Stimulated activated naive B cell treated with anti-CD40 and anti-IgM and Interleukin-4, amounts not matched to agents 10 μg/mL and 1 μg/mL and 100 μg/mL, for 72 hours (primary cell): Measurements from ENCODE around the gene ARAP3.

Source experiments
- ATAC-seq, 2 donors: fragments of 150-1000 bp; cut with Tn5 transposase; replicated peaks; 2 replicates each; pipeline ENCODE4 v1.10.0; 2021; ENCODE audit warnings: moderate library complexity in 1 of 2
- DNase-seq: peaks from one replicate; pipeline ENCODE4 v3.0.0; 2021
- H3K27ac Mint-ChIP-seq: one replicate; pipeline ENCODE4 v1.8.0; 2022; ENCODE audit warnings: mild to moderate bottlenecking, mixed read lengths
- H3K27me3 Mint-ChIP-seq, 2 donors: one replicate each; pipeline ENCODE4 v1.8.0; 2022; ENCODE audit warnings: mixed read lengths in 2 of 2
- H3K36me3 Mint-ChIP-seq, 2 donors: one replicate each; pipeline ENCODE4 v1.8.0; 2022; ENCODE audit warnings: mixed read lengths in 2 of 2, mild to moderate bottlenecking in 1 of 2
- H3K4me1 Mint-ChIP-seq, 2 donors: one replicate each; pipeline ENCODE4 v1.8.0; 2022; ENCODE audit warnings: mixed read lengths in 2 of 2, mild to moderate bottlenecking in 1 of 2
- H3K4me3 Mint-ChIP-seq, 2 donors: one replicate each; pipeline ENCODE4 v1.8.0; 2022; ENCODE audit warnings: mild to moderate bottlenecking in 2 of 2, mixed read lengths in 2 of 2, moderate library complexity in 1 of 2
- H3K9me3 Mint-ChIP-seq, 2 donors: one replicate each; pipeline ENCODE4 v1.8.0; 2022; ENCODE audit warnings: mixed read lengths in 2 of 2, mild to moderate bottlenecking in 1 of 2

The ARAP3 gene

GRCh38 chr5:141672071-141672840 is 9.8 kb downstream of the ARAP3 start:
- no peaks in the 10 kb centered on the region for H3K36me3 Mint-ChIP-seq
- ATAC-seq = no peak
- no peaks in the 10 kb centered on the region for H3K9me3 Mint-ChIP-seq
- no peak overlapping the region for H3K4me3 Mint-ChIP-seq
- no peak overlapping the region for H3K27ac Mint-ChIP-seq
- DNase-seq = no peak
- peaks cover 0 to 2% of the 10 kb centered on the region in 2 donors for H3K4me1 Mint-ChIP-seq
- peaks cover 6 to 8% of the 10 kb centered on the region in 2 donors for H3K27me3 Mint-ChIP-seq

- Mint-ChIP-seq H3K27me3 (peaks cover 5 to 8% of the 10 kb centered on the region in 2 donors), H3K4me1 (peaks cover 5 to 7% of the 10 kb centered on the region in 2 donors), H3K27ac (no peak overlapping the region), H3K9me3 (no peaks in the 10 kb centered on the region), H3K4me3 (no peak overlapping the region), H3K36me3 (no peaks in the 10 kb centered on the region)
- ATAC-seq = no peak
- DNase-seq = no peak
These were observed 12.5 kb downstream of the ARAP3 start for GRCh38 chr5:141669520-141669919.

- H3K27me3 Mint-ChIP-seq = peaks cover 5 to 8% of the 10 kb centered on the region in 2 donors
- DNase-seq = no peak
- ATAC-seq = no peak
- H3K27ac Mint-ChIP-seq = no peak overlapping the region
- H3K9me3 Mint-ChIP-seq = no peaks in the 10 kb centered on the region
- H3K4me3 Mint-ChIP-seq = no peak overlapping the region
- no peaks in the 10 kb centered on the region for H3K36me3 Mint-ChIP-seq
- peaks cover 5 to 7% of the 10 kb centered on the region in 2 donors for H3K4me1 Mint-ChIP-seq
These were observed 13.3 kb downstream of the ARAP3 start for GRCh38 chr5:141668601-141669265.

- ATAC-seq = no peak
- Mint-ChIP-seq H3K27ac (no peak overlapping the region), H3K4me1 (peaks cover 4 to 7% of the 10 kb centered on the region in 2 donors), H3K4me3 (no peak overlapping the region), H3K27me3 (peaks cover 5 to 8% of the 10 kb centered on the region in 2 donors), H3K9me3 (no peaks in the 10 kb centered on the region), H3K36me3 (no peaks in the 10 kb centered on the region)
- no peak for DNase-seq
These were observed 15.8 kb downstream of the ARAP3 start for GRCh38 chr5:141665995-141666940.

- DNase-seq (peak; percentile 59), ATAC-seq (peak; percentile 98 to 99)
- H3K4me3 Mint-ChIP-seq = no peak overlapping the region
- peaks cover 4 to 7% of the 10 kb centered on the region in 2 donors for H3K4me1 Mint-ChIP-seq
- no peaks in the 10 kb centered on the region for H3K9me3 Mint-ChIP-seq
- H3K36me3 Mint-ChIP-seq = no peaks in the 10 kb centered on the region
- peaks cover 4 to 5% of the 10 kb centered on the region in 2 donors for H3K27me3 Mint-ChIP-seq
- no peak overlapping the region for H3K27ac Mint-ChIP-seq
These were observed 17.1 kb downstream of the ARAP3 start for GRCh38 chr5:141664733-141665461.

- ATAC-seq (no peak), DNase-seq (no peak)
- Mint-ChIP-seq H3K36me3 (no peaks in the 10 kb centered on the region), H3K27ac (no peak overlapping the region), H3K4me3 (no peak overlapping the region), H3K4me1 (peaks cover 4 to 7% of the 10 kb centered on the region in 2 donors), H3K27me3 (peaks cover 0 to 4% of the 10 kb centered on the region in 2 donors), H3K9me3 (peaks cover 0 to 2% of the 10 kb centered on the region in 2 donors)
These were observed 18.5 kb downstream of the ARAP3 start for GRCh38 chr5:141663506-141663905.

- no peak overlapping the region for H3K27ac Mint-ChIP-seq
- H3K4me1 Mint-ChIP-seq = peaks cover 4 to 7% of the 10 kb centered on the region in 2 donors
- H3K36me3 Mint-ChIP-seq = no peaks in the 10 kb centered on the region
- DNase-seq (no peak), ATAC-seq (no peak)
- peaks cover 0 to 2% of the 10 kb centered on the region in 2 donors for H3K9me3 Mint-ChIP-seq
- H3K27me3 Mint-ChIP-seq = peaks cover 3 to 10% of the 10 kb centered on the region in 2 donors
- H3K4me3 Mint-ChIP-seq = no peak overlapping the region
These were observed 20.0 kb downstream of the ARAP3 start for GRCh38 chr5:141662028-141662427.

- H3K27ac Mint-ChIP-seq = no peak overlapping the region
- H3K9me3 Mint-ChIP-seq = peaks cover 0 to 2% of the 10 kb centered on the region in 2 donors
- H3K4me3 Mint-ChIP-seq = no peak overlapping the region
- ATAC-seq = peak; percentile 55 to 77
- no peaks in the 10 kb centered on the region for H3K4me1 Mint-ChIP-seq
- no peak for DNase-seq
- peaks cover 16 to 22% of the 10 kb centered on the region in 2 donors for H3K27me3 Mint-ChIP-seq
- no peaks in the 10 kb centered on the region for H3K36me3 Mint-ChIP-seq
These were observed 24.0 kb downstream of the ARAP3 start for GRCh38 chr5:141657937-141658545.

GRCh38 chr5:141657404-141657803 is 24.6 kb downstream of the ARAP3 start:
- DNase-seq = no peak

GRCh38 chr5:141656396-141656795 is 25.6 kb downstream of the ARAP3 start:
- ATAC-seq = no peak
- H3K36me3 Mint-ChIP-seq = no peaks in the 10 kb centered on the region
- H3K9me3 Mint-ChIP-seq = peaks cover 0 to 2% of the 10 kb centered on the region in 2 donors
- no peak overlapping the region for H3K4me3 Mint-ChIP-seq
- peaks cover 16 to 22% of the 10 kb centered on the region in 2 donors for H3K27me3 Mint-ChIP-seq
- DNase-seq = no peak
- no peak overlapping the region for H3K27ac Mint-ChIP-seq
- peaks cover 5 to 9% of the 10 kb centered on the region in 2 donors for H3K4me1 Mint-ChIP-seq

More at GRCh38 chr5:141657404-141657803, 24.6 kb downstream of the ARAP3 start:
- Mint-ChIP-seq H3K36me3 (no peaks in the 10 kb centered on the region), H3K9me3 (peaks cover 0 to 2% of the 10 kb centered on the region in 2 donors), H3K4me3 (no peak overlapping the region), H3K27me3 (peaks cover 16 to 22% of the 10 kb centered on the region in 2 donors), H3K27ac (no peak overlapping the region), H3K4me1 (peaks cover 0 to 1% of the 10 kb centered on the region in 2 donors)
- ATAC-seq = no peak

DNA sequence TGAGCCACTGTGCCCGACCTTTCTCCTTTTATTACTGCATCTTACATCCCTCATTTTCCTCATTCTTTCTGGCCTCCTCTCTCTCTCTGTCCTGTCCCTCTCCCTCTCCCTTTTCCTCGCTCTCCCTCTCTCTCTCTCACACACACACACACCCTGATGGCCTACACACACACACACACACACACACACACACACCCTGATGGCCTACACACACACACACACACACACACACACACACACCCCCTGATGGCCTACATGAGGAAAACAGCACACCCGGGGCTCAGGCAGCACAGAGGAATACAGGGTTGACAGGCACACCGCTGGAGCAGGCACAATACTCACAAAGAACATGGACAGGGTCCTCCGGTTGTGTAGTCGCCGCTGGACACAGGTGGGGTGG is 27.0 kb downstream of the ARAP3 start:
- H3K27me3 Mint-ChIP-seq = peaks cover 16 to 22% of the 10 kb centered on the region in 2 donors
- H3K4me1 Mint-ChIP-seq = peaks cover 8 to 22% of the 10 kb centered on the region in 2 donors
- H3K27ac Mint-ChIP-seq = no peak overlapping the region
- DNase-seq (no peak), ATAC-seq (no peak)
- no peak overlapping the region for H3K4me3 Mint-ChIP-seq
- no peaks in the 10 kb centered on the region for H3K36me3 Mint-ChIP-seq
- H3K9me3 Mint-ChIP-seq = peaks cover 0 to 2% of the 10 kb centered on the region in 2 donors

GRCh38 chr5:141654298-141654697 is 27.7 kb downstream of the ARAP3 start:
- no peak for DNase-seq
- ATAC-seq = no peak
- Mint-ChIP-seq H3K27ac (no peak overlapping the region), H3K9me3 (peaks cover 0 to under 1% of the 10 kb centered on the region in 2 donors), H3K36me3 (peaks cover 0 to 6% of the 10 kb centered on the region in 2 donors), H3K27me3 (peaks cover 16 to 20% of the 10 kb centered on the region in 2 donors), H3K4me3 (no peak overlapping the region), H3K4me1 (peaks cover 10 to 29% of the 10 kb centered on the region in 2 donors)

- peaks cover 5 to 19% of the 10 kb centered on the region in 2 donors for H3K36me3 Mint-ChIP-seq
- no peaks in the 10 kb centered on the region for H3K9me3 Mint-ChIP-seq
- no peak overlapping the region for H3K27ac Mint-ChIP-seq
- ATAC-seq (no peak), DNase-seq (no peak)
- peak overlapping the region; percentile 92 to 100 for H3K4me3 Mint-ChIP-seq
- peaks cover 10% of the 10 kb centered on the region in 2 donors for H3K27me3 Mint-ChIP-seq
- peaks cover 14 to 34% of the 10 kb centered on the region in 2 donors for H3K4me1 Mint-ChIP-seq
These were observed 30.3 kb downstream of the ARAP3 start for GRCh38 chr5:141651728-141652105.
